GDM1 (cell line): Measurements from ENCODE around the gene DTNA.
"Not testable (repeated sequence)": the region's sequence is repeated elsewhere in the genome, so short reads cannot be mapped to it uniquely, and the experiment has no call there.

Source experiments
- DNase-seq: peaks from one replicate; lab custom pipeline; 2025; lab: John Stamatoyannopoulos, UW

DTNA gene

GRCh38 chr18:34904994-34905393 lies 194.9 kb downstream of the DTNA start:
- no peak for DNase-seq

DNA sequence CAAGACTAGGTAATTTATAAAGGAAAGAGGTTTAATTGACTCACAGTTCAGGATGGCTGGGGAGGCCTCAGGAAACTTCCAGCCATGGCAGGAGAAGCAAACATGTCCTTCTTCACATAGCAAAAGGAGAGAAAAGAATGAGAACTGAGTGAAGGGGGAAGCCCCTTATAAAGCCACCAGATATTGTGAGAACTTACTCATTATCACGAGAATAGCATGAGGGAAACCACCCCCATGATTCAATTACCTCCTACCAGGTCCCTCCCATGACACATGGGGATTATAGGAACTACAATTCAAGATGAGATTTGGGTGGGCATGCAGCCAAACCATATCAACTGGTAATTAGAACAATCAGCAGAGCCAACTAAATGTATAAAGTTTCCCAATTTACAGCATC lies 196.9 kb downstream of the DTNA start:
- DNase-seq = not testable (repeated sequence)

DNA sequence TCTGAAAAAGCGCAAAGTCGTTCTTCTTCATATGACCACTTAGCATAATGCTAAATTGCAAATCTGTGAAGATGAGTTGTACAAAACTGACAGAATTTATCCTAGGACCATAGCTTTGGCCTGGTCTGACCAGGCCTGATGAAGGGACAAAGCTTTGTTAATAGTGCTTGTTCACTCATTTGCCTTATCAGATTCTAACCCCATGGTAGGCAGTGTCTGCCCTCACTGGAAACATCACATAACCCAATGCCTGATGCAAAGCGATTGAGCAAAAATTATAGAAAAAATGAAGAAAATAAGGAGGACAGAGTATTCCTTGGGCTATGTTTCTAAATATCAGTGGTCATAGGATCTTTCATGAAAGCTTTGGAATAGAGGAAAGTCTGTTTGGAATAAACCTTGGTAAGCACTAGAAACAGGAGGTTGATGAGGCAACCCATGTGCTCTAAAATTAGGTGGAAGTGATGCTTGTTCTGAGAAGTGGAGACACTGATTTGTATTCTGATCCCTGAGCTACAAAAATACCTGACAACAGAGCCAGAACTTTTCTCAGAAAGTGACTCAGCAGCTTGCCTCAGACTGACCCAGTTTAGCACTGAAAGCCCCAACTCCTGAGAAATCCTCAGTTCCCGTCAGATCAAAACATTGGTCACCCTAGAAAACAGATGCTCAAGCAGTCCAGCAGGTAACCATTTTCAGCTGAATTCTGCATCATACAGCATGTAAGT lies 199.7 kb downstream of the DTNA start:
- no peak for DNase-seq

- DNase-seq = no peak
These were observed 201.0 kb downstream of the DTNA start for GRCh38 chr18:34911081-34911480.

DNA sequence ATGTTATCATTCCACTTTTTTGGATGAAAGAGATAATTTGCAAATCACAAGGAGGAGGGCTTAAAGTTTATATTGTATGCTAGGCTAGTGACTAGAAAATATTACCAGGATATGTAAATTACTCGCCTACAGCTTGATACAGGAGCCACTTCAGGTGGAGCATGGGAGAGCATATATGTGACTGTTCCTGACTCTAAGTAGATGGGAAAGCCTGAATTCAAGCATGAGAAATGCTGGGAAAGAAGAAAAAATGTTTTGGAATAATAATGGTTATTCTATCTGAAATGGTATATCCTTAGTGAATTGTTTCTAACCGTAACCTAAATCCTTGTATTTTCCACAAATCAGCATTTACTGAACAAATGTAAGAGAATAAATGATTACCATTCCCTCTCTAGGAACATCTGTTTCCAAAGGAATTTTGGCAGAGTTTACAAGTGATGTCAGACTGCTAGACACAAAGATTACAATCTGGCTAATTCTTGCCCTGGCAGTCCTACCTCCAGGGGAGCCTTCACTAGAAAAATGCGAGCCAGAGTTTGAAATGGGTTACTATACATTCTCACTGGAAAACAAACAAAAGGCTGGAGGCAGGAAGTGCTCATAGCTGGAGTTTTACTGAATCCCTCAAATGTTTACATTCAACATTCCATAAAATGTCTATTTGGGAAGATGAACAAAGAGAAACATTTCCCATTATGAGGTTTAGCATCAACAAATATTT lies 201.7 kb downstream of the DTNA start:
- DNase-seq = no peak

- DNase-seq = no peak
These were observed 204.0 kb downstream of the DTNA start for GRCh38 chr18:34913837-34914661.

DNA sequence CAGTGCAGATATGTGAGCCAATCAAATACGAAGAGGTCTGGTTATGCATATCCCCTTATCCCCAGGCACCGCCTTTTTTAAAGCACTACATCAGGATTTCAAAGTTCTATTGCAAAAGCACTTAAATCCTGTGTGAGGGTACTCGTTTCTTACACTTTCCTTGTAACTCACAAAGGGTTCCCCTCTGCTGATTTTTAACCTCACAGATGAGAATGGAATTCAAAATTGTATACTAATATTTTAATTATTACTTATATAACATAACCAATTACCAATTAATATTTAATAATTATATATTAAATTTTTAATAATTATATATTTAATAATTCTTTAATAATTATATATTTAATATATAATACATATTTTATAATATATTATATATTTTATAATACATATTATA lies 204.9 kb downstream of the DTNA start:
- no peak for DNase-seq

DNA sequence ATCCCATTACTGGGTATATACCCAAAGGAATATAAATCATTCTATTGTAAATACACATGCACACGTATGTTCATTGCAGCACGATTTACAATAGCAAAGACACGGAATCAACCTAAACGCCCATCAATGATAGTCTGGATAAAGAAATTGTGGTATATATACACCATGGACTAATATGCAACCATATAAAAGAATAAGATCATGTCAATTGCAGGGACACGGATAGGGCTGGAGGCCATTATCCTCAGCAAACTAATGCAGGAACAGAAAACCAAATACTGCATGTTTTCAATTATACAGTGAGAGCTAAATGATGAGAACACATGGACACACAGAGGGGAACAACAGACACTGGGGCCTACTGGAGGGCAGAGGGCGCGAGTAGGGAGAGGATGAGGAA lies 206.4 kb downstream of the DTNA start:
- not testable (repeated sequence) for DNase-seq

DNA sequence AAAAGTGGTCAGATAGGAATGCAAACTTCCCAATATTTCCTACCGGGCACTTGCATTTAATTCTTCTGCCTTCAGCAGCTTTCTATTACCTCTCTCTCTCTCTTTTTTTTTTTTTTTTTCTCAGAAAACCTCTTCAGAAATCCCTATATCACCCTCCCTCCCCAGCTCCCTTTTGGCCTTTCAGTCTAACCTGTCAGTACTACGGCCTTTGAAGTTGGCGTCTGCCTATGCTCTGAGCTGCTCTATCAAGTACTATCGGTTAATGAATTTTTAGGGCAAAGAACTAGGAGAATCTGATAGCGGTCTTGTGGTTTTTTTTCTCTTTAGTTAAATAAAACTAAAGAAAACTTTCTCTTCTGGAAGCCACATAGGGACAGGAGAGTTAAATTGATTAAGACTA lies 208.8 kb downstream of the DTNA start:
- no peak for DNase-seq

DNA sequence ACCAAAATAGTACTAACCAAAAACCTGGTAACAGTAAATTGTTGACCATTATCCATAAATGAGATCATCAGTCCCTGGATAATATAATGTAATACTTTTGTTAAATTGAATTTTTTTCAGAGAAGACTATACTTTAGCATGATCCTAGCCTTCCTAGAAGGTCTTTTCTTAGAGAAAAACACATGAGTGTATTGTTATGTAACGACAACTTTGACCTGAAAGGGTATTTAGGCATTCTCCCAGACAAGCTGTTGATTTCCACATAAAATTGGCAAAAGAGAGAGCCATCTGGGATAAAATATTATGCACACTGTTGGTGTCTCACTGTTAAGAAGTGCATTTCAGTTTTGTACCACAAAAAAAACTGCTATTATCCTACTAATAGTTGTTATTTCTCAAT lies 211.1 kb downstream of the DTNA start:
- DNase-seq = no peak

- DNase-seq = no peak
These were observed 211.8 kb downstream of the DTNA start for GRCh38 chr18:34921811-34922385.

DNA sequence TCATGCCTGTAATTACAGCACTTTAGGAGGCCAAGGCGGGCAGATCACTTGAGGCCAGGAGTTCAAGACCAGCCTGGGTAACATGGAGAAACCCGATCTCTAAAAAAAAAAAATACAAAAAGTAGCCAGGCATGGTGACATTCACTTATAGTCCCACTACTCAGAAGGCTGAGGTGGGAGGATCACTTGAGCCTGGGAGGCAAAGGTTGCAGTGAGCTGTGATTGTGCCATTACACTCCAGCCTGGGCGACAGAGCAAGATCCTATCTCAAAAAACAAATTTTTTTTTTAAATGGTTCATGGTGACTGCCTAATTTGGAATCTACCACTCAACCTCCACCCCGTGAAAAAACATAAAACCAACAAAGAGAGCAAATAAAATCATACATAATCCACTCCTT lies 212.5 kb downstream of the DTNA start:
- not testable (repeated sequence) for DNase-seq

DNA sequence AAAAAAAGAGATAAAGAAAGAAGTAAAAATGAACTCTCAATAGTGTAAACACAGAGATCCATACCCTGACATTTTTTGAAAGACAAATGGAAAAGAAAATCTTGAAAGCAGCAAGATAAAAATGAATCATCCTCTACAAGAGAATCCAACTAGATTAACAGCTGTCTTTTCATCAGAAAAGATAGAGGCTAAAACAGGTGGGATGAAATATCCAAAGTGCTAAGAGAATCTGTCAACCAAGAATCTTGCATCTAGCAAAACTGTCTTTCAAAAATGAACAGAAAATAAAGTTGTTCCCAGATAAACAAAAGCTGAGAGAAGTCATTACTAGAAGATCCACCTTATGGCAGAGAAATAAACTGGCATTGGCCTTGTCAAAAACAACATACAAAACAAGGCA lies 213.8 kb downstream of the DTNA start:
- DNase-seq = no peak

DNA sequence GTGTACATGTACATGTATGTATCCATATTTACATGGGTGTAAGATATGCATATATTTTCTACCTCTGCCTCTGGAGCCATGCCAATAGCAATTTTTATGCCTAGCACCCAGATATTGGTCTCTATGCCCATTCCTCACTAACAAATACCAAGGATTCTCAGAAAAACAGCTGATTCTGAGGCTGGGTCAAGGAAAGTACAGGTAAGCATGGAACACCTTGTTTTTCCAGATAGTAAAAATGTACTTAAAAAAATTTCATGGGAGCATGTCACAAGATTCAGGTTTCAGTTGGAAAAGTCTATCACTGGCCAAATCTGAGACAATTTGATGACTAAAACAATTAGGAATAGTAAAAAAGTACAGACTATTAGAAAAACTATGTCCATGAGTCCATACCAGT lies 216.6 kb downstream of the DTNA start:
- DNase-seq = no peak

DNA sequence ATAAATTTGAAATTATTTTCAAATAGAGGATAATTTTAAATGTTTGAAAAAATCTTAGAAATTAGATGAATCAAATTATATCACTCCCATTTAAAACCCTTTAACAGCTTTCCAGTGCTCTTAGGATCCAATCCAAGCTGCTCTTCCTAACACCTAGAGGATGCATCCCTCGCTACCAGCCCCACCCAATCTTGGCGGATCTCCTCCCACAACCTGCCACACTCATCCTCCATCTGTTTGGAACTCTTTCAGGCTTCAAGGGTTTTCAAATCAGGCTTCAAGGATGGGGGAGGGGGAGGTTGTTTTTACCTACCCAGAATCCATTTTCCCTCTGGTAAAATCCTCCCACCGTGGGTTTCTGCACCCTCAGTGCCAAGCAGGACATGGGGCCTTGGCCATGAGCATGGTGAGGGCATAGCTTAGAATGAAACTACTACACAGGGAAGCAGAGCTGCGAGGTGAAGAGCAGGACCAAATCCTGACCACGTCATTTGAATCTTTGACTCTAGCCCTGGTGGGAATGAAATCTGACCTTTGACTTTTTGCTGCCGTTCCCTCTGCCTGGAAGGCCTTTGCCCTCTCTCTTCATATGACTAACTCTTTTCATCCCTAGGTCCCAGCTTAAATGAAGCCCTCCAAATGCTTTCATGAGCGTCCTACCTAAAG lies 218.1 kb downstream of the DTNA start:
- no peak for DNase-seq

GRCh38 chr18:34928754-34929335 lies 218.7 kb downstream of the DTNA start:
- DNase-seq = no peak

GRCh38 chr18:34929336-34929780 lies 219.3 kb downstream of the DTNA start:
- no peak for DNase-seq

- no peak for DNase-seq
These were observed 222.3 kb downstream of the DTNA start for GRCh38 chr18:34932363-34932762.

DNA sequence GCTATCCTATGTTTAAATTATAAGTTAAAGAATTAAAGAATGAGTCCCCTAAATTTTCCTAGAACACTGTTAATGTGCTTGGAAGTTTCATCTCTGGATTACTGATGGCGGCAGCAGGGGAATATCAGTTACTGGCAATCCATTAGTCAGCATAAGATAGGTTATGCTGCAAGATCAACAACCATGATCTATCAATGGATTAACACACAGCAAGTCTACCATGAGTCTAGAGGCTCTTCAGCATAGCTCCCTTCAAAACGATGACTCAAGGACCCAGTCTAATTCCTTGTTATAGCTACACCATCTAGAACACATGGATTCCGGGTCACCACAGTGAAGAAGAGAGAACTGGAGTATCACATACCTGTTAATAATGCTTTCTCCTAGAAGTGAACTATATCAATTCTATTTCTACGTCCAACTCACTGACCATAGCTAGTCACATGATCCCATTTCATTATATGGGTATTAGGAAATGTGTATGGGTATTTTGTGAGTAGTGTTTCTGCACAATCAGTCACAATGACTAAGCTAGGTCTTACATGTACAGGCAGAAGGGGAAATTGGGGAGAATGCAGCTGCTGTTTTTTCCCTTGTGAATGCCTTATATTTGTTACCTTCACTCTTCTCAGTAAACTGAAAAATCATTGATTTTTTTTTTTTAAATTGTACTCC lies 222.8 kb downstream of the DTNA start:
- no peak for DNase-seq

GRCh38 chr18:34933909-34934661 lies 224.0 kb downstream of the DTNA start:
- DNase-seq = no peak
